SKM-1 (cell line): Measurements from ENCODE around the gene TMEM250.

Experiments used
- DNase-seq: peaks from one replicate; lab custom pipeline; 2025; ENCODE audit not compliant: unreplicated experiment; lab: John Stamatoyannopoulos, UW

TMEM250 gene

GRCh38 chr9:136147890-136148714 is 29.4 kb upstream of the TMEM250 start:
- no peak for DNase-seq

- no peak for DNase-seq
These were observed 28.6 kb upstream of the TMEM250 start for GRCh38 chr9:136147038-136147889.

GRCh38 chr9:136146126-136147037 is 27.7 kb upstream of the TMEM250 start:
- DNase-seq = no peak

- DNase-seq = no peak
These were observed 26.9 kb upstream of the TMEM250 start for GRCh38 chr9:136145580-136145979.

- DNase-seq = no peak
These were observed 25.8 kb upstream of the TMEM250 start for GRCh38 chr9:136144450-136144849.

GRCh38 chr9:136143215-136144001 is 24.7 kb upstream of the TMEM250 start:
- no peak for DNase-seq

- no peak for DNase-seq
These were observed 24.2 kb upstream of the TMEM250 start for GRCh38 chr9:136142859-136143214.

GRCh38 chr9:136142414-136142796 is 23.7 kb upstream of the TMEM250 start:
- no peak for DNase-seq

- DNase-seq = no peak
These were observed 23.2 kb upstream of the TMEM250 start for GRCh38 chr9:136141682-136142413.

- no peak for DNase-seq
These were observed 22.3 kb upstream of the TMEM250 start for GRCh38 chr9:136140966-136141365.

- no peak for DNase-seq
These were observed 21.4 kb upstream of the TMEM250 start for GRCh38 chr9:136140046-136140445.

GRCh38 chr9:136138566-136138965 is 19.9 kb upstream of the TMEM250 start:
- DNase-seq = peak; percentile 26

GRCh38 chr9:136137321-136138265 is 18.9 kb upstream of the TMEM250 start:
- no peak for DNase-seq

GRCh38 chr9:136136127-136136925 is 17.7 kb upstream of the TMEM250 start:
- no peak for DNase-seq

- no peak for DNase-seq
These were observed 16.9 kb upstream of the TMEM250 start for GRCh38 chr9:136135326-136136126.

- DNase-seq = no peak
These were observed 15.3 kb upstream of the TMEM250 start for GRCh38 chr9:136133959-136134484.
